Stimulated activated memory B cell treated with anti-CD40 and anti-IgM and Interleukin-4, amounts not matched to agents 10 μg/mL and 1 μg/mL and 100 μg/mL, for 72 hours (primary cell): ENCODE data around the gene SLC16A8.
"Not testable (repeated sequence)": the region's sequence is repeated elsewhere in the genome, so short reads cannot be mapped to it uniquely, and the experiment has no call there.

Source experiments
- ATAC-seq: fragments of 150-1000 bp; cut with Tn5 transposase; 2 replicates; pipeline ENCODE4 v1.10.0; 2021
- H3K27ac Mint-ChIP-seq: one replicate; pipeline ENCODE4 v1.8.0; 2022; ENCODE audit warnings: mild to moderate bottlenecking, mixed read lengths
- H3K27me3 Mint-ChIP-seq: one replicate; pipeline ENCODE4 v1.8.0; 2022; ENCODE audit warnings: mixed read lengths
- H3K36me3 Mint-ChIP-seq: one replicate; pipeline ENCODE4 v1.8.0; 2022; ENCODE audit warnings: mixed read lengths
- H3K4me1 Mint-ChIP-seq: one replicate; pipeline ENCODE4 v1.8.0; 2022; ENCODE audit warnings: mixed read lengths
- H3K4me3 Mint-ChIP-seq: one replicate; pipeline ENCODE4 v1.8.0; 2022; ENCODE audit warnings: mild to moderate bottlenecking, moderate library complexity, mixed read lengths
- H3K9me3 Mint-ChIP-seq: one replicate; pipeline ENCODE4 v1.8.0; 2022; ENCODE audit warnings: mixed read lengths

The SLC16A8 gene

DNA sequence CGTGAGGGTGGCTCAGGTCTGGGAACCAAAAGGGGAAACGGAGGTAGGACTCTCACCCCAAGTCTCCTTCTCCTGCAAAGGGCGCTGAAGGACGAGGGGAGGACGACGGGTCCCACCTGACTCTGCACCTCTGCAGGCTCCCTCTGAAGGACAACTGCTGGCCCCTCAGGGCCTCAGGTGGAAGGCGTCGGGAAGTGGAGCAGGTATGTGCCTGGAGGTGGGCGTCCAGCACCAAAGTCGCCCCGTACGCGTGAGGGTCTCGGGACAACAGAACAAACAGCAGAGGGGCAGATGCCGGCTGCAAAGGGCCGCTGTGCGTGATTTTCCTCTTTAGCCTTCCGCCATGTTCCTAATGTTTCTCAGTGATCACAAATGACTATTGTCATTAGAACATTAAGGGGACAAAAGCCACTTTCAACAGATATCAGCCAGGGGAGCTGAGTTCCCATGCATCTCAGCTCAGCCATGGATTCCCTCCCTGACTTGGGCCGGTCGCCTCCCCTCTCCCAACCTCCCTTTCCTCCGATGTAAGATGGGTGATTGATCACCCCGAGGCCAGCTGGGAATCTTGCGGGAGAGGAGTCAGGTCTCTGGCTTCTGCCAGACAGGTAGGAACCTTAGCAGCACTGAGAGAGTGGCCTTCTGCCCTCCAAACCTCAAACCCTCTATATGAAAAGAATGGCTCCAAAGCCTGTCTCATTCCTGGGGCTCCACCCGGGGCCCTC, 836 bp downstream of the SLC16A8 start:
- no peak overlapping the region for H3K4me3 Mint-ChIP-seq
- peaks cover 10% of the 10 kb centered on the region for H3K4me1 Mint-ChIP-seq
- ATAC-seq: no peak
- peaks cover 11% of the 10 kb centered on the region for H3K36me3 Mint-ChIP-seq
- H3K9me3 Mint-ChIP-seq: no peaks in the 10 kb centered on the region
- H3K27ac Mint-ChIP-seq: no peak overlapping the region
- H3K27me3 Mint-ChIP-seq: peaks cover 52% of the 10 kb centered on the region

DNA sequence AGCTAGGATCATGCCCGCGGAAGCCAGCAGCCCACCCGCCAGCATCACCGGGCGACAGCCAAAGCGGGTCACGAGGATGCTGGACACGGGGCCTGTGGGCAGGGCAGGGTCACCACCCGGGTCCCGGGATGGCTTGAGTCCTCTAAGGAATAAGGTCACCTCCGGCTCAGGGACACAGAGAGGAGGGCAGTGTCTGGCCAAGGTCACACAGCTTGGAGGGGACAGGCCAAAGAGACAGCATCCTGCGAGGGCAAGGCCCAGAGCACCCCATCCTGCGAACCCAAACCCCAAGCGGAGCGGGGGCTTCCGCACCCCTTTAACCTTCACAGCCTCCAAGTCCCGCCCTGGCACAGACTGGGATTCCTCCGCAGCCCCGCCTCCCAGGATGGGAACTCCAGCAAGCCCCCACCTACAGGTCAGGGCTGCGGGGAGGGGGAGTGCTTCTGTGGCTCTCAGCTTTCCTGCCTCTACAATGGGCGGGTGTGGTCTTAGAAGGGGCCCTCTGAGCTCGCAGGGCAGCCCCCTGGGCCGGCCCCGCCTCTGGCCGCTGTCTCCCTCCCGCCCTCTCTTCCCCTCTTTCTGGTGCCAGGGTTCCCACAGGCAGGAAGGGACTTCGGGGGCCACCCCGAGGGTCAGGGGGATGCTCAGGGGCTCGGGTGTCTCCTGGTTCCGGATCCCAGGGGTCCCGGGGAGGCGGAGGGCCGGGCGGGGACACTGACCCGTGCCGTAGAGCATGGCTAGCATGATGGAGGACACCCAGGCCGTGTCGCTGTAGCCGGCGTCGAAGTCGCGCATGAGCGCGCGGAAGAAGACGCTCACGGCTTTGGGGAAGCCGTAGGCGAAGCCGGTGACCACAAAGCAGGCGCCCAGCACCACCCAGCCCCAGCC, 1.8 kb downstream of the SLC16A8 start:
- peaks cover 10% of the 10 kb centered on the region for H3K4me1 Mint-ChIP-seq
- H3K9me3 Mint-ChIP-seq: no peaks in the 10 kb centered on the region
- no peak overlapping the region for H3K4me3 Mint-ChIP-seq
- H3K36me3 Mint-ChIP-seq: peaks cover 11% of the 10 kb centered on the region
- H3K27me3 Mint-ChIP-seq: peaks cover 42% of the 10 kb centered on the region
- peak; percentile 47 for ATAC-seq
- no peak overlapping the region for H3K27ac Mint-ChIP-seq

DNA sequence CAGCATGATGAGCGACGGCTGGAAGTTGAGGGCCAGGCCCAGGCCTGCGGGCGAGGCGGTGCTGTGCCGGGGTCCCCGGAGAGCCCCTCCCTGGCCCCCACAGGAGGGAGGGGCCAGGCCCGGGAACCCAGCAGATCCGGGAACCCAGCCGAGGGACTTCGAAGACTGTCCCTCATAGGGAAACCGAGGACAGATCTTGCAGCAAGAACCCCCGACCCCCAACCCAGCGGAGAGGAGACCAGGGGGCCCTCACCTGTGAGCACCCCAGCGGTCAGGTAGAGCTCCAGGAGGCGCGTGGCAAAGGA, 2.4 kb downstream of the SLC16A8 start:
- H3K36me3 Mint-ChIP-seq: peaks cover 11% of the 10 kb centered on the region
- peaks cover 10% of the 10 kb centered on the region for H3K4me1 Mint-ChIP-seq
- no peaks in the 10 kb centered on the region for H3K9me3 Mint-ChIP-seq
- ATAC-seq: no peak
- H3K27me3 Mint-ChIP-seq: peaks cover 41% of the 10 kb centered on the region
- no peak overlapping the region for H3K4me3 Mint-ChIP-seq
- no peak overlapping the region for H3K27ac Mint-ChIP-seq

DNA sequence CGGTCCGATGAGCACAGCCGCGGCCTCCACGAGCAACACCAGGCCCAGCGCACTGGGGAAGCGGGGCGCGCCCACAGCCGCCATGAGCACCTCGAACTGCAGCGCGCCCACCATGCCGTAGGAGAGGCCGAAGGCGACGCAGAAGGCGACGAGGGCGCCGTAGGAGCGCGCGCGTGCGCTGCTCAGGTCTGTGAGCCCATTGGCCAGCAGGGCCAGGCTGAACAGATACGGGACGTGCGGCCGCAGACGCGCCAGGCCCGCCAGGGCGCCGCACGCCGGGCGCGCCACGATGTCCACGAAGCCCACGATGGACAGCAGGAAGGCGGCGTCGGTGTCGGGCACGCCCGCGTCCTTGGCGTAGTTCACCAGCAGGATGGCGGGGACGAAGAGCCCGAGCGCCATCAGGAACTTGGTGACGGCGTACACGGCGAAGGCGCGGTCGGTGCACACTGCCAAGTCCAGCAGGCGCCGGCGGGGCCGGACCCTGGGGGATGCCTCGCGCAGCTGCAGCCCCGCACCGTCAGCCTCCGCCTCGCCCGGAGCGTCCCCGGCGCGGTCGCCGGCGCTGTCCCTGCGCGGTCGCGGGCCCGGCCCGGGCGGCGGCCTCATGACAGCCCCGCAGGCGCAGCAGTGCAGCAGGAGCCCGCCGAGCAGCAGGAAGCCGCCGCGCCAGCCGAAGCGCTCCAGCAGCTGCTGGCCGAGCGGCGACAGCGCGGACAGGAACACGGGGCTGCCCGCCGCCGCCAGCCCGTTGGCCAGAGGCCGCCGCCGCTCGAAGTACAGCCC, 2.9 kb downstream of the SLC16A8 start:
- no peak overlapping the region for H3K27ac Mint-ChIP-seq
- H3K9me3 Mint-ChIP-seq: no peaks in the 10 kb centered on the region
- H3K4me1 Mint-ChIP-seq: peaks cover 10% of the 10 kb centered on the region
- H3K27me3 Mint-ChIP-seq: peaks cover 41% of the 10 kb centered on the region
- H3K36me3 Mint-ChIP-seq: peaks cover 7% of the 10 kb centered on the region
- ATAC-seq: no peak
- H3K4me3 Mint-ChIP-seq: no peak overlapping the region

DNA sequence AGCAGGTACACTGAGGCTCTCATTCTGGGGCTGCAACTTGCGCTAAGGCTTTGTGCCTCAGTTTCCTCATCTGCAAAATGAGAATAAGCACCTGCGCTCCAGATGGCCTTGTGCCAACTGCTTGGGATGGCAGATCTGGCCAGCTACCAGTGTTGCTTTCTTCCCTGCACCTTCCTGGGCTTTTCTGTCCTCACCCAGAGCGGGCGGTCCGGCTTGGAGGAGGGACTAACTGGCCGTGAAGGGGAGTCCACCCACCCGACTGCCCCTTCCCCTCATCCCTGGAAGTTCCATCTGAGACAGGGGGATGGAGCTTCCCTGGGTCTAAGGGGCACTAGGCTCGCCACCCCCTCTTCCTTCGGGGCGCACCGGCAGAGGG, 3.5 kb downstream of the SLC16A8 start:
- peaks cover 10% of the 10 kb centered on the region for H3K4me1 Mint-ChIP-seq
- H3K36me3 Mint-ChIP-seq: peaks cover 6% of the 10 kb centered on the region
- H3K4me3 Mint-ChIP-seq: no peak overlapping the region
- ATAC-seq: no peak
- H3K9me3 Mint-ChIP-seq: no peaks in the 10 kb centered on the region
- H3K27ac Mint-ChIP-seq: no peak overlapping the region
- peaks cover 41% of the 10 kb centered on the region for H3K27me3 Mint-ChIP-seq

DNA sequence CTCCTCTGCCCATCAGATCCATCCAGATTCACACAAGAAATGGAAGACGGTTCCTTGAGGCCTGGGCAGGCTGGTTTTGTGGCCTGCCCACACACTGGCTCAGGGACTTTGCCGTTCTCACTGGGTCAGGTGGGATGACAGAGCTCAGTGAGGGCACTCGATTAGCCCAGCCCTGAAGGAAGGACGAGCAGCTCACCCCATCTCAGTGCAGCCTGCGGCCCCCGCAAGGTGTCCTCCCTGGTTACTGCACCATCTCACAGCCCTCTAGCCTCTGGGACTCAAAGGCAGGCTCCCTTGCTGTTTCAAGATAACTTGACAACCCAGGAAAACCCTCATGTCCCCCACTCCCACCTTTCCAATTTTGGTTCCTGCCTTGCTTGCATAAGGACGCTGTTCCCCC, 4.2 kb downstream of the SLC16A8 start:
- ATAC-seq: no peak
- peaks cover 10% of the 10 kb centered on the region for H3K4me1 Mint-ChIP-seq
- H3K36me3 Mint-ChIP-seq: peaks cover 3% of the 10 kb centered on the region
- H3K4me3 Mint-ChIP-seq: no peak overlapping the region
- no peak overlapping the region for H3K27ac Mint-ChIP-seq
- H3K27me3 Mint-ChIP-seq: peaks cover 41% of the 10 kb centered on the region
- H3K9me3 Mint-ChIP-seq: no peaks in the 10 kb centered on the region

DNA sequence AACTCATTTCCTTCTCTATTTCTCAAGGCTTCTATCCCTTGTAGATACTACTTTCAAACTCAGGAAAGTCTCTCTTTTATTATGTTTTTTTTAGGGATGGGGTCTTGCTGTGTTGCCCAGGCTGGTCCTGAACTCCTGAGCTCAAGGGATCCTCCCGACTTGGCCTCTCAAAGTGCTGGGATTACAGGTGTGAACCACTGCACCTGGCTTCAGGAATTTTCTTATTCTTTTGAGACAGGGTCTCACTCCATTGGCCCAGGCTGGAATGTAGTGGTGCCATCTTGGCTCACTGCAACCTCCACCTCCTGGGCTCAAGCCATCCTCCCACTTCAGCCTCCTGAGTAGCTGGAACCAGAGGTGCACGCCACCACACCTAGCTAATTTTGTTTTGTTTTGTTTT, 4.8 kb downstream of the SLC16A8 start:
- not testable (repeated sequence) for H3K9me3 Mint-ChIP-seq, H3K36me3 Mint-ChIP-seq, ATAC-seq, H3K4me3 Mint-ChIP-seq, H3K27ac Mint-ChIP-seq
- Mint-ChIP-seq H3K27me3 (peaks cover 41% of the 10 kb centered on the region), H3K4me1 (peaks cover 10% of the 10 kb centered on the region)

DNA sequence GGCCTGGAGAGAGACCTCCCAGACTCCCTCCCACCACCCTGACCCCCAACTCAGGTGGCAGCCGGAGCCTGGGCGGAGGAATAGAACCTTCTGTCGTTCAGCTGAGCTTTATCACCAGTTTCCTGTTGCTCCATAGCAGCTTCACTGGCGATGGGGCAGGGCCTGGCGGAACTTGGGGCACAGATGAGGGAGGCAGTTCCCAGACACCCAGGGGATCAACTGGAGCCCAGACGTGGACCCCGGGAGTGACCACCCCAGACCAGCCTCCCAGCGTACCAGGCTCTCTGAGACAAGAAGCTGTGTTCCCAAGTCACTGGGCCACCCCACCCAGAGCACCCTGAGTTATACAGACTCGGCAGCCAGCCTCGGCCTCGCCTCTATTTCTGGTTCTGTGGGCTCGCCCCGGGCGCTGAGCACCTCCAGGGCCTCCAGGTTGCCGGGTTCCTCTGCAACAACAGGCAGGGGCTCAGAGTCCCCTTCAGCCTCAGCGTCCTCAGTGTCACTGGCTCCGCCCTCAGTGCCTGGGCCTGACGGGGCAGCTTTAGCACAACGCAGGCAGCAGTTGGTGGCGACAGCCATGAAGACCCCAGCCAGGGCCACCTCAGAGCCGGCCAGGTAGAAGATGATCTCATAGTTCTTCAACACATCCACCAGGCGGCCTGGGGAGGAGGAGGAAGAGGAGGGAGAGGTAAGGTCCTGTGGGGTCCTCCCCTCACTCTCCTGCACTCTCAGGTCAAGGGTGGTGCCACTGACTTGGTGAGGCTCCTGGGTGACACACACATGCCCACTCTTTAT, 5.7 kb downstream of the SLC16A8 start:
- ATAC-seq: no peak
- peaks cover 10% of the 10 kb centered on the region for H3K4me1 Mint-ChIP-seq
- H3K4me3 Mint-ChIP-seq: no peak overlapping the region
- H3K27me3 Mint-ChIP-seq: peaks cover 32% of the 10 kb centered on the region
- H3K9me3 Mint-ChIP-seq: no peaks in the 10 kb centered on the region
- H3K36me3 Mint-ChIP-seq: peaks cover 10% of the 10 kb centered on the region
- no peak overlapping the region for H3K27ac Mint-ChIP-seq

DNA sequence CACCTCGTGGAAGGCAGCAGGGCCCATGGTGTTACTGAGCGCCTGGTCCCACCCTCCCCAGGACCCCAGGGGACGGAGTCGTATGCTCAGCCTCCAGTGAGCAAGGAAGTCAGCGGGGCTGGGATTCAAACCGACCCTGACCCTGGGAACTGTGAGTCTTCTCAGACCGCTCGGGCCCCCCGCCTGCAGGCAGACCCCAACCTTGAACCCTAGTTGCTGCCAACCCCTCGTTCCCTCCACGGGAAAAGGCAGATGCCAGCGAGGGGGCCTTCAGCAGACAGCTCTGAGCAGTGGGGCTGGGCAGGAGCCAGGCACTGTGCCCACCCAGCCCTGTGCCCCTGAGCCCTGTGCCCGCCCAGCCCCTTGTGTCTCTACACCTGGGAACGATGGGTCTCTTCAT, 6.4 kb downstream of the SLC16A8 start:
- Mint-ChIP-seq H3K27me3 (peaks cover 25% of the 10 kb centered on the region), H3K4me1 (peaks cover 10% of the 10 kb centered on the region), H3K27ac (no peak overlapping the region), H3K36me3 (peaks cover 16% of the 10 kb centered on the region), H3K9me3 (no peaks in the 10 kb centered on the region), H3K4me3 (no peak overlapping the region)
- no peak for ATAC-seq

DNA sequence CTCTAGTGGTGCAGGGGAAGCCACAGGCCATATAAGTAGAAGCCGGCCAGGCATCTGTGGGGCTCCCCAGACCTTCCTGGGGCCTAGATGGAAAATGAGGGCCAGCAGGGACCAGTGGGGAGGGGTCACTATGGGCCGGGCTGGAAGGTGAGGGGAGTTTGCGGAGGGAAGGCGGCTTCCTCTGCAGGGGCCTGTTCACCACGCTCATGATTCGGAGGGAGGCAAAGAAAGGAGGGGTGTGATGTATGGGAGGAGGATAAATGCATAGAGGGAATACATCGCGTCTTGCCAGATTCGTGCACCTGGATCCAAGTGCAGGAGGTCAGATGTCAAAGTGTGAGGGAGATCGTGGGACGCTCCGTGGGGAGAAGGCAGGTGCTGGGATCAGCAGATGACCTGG, 6.9 kb downstream of the SLC16A8 start:
- Mint-ChIP-seq H3K4me1 (peaks cover 5% of the 10 kb centered on the region), H3K36me3 (peaks cover 21% of the 10 kb centered on the region), H3K27me3 (peaks cover 20% of the 10 kb centered on the region), H3K27ac (no peak overlapping the region), H3K4me3 (no peak overlapping the region), H3K9me3 (no peaks in the 10 kb centered on the region)
- no peak for ATAC-seq

DNA sequence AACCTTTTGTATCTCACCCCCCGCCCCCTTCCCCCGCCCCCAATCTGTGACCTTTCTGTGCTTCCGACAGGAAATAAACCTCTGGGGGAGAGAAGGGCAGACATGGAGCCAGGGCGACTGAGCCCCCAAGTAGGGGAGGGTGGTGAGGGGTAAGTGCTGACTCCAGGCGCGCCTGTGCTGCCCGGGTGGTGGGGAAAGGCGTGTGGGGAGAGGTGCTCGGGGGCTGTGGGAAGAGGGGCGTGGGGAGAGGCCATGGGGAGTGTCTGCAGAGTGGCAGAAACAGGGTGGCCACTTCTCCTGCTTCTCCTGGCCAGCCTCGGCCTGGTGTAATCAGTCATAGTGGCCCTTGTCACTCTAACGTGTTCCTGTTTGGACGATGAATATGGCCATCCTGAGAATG, 8.0 kb downstream of the SLC16A8 start:
- Mint-ChIP-seq H3K27ac (no peak overlapping the region), H3K9me3 (no peaks in the 10 kb centered on the region), H3K4me1 (no peaks in the 10 kb centered on the region), H3K27me3 (peaks cover 14% of the 10 kb centered on the region), H3K36me3 (peaks cover 28% of the 10 kb centered on the region), H3K4me3 (no peak overlapping the region)
- ATAC-seq: no peak

DNA sequence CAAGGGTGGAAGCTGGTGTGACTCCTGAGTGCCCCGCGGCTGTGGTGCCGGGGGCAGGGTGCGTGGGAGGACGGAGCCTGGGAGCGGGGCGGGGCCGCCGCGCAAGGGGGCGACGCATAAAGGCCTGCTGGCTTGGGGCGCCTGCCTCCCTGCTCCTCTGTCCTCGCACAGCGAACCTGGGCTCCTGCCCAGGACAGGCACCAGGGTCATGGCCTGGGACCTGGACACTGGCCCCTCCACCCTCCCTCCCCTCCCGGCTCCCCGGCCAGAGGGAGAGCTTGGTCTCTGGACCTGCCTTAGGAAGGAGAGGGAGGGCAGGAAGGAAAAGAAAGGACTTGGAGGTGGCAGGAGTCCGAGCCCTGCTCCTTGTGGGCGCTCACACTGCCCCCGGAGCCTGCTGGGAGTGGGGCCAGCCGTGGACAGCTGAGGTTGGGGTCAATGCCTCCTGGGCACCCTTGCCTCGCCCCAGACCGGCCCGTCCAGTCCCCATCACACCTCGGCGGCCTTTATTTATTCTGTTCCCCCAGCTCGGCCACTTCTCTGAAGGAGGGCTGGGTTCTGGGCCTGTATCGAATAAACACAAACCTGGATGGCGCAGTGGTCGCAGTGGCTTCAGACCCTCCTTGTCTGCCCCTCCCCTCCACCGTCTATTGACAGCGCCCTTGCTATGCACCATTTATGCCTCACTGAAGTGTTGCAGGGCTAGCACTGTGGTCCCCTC, 8.7 kb downstream of the SLC16A8 start:
- Mint-ChIP-seq H3K27me3 (peaks cover 11% of the 10 kb centered on the region), H3K36me3 (peaks cover 35% of the 10 kb centered on the region), H3K9me3 (no peaks in the 10 kb centered on the region), H3K4me1 (no peaks in the 10 kb centered on the region), H3K4me3 (no peak overlapping the region), H3K27ac (no peak overlapping the region)
- no peak for ATAC-seq

DNA sequence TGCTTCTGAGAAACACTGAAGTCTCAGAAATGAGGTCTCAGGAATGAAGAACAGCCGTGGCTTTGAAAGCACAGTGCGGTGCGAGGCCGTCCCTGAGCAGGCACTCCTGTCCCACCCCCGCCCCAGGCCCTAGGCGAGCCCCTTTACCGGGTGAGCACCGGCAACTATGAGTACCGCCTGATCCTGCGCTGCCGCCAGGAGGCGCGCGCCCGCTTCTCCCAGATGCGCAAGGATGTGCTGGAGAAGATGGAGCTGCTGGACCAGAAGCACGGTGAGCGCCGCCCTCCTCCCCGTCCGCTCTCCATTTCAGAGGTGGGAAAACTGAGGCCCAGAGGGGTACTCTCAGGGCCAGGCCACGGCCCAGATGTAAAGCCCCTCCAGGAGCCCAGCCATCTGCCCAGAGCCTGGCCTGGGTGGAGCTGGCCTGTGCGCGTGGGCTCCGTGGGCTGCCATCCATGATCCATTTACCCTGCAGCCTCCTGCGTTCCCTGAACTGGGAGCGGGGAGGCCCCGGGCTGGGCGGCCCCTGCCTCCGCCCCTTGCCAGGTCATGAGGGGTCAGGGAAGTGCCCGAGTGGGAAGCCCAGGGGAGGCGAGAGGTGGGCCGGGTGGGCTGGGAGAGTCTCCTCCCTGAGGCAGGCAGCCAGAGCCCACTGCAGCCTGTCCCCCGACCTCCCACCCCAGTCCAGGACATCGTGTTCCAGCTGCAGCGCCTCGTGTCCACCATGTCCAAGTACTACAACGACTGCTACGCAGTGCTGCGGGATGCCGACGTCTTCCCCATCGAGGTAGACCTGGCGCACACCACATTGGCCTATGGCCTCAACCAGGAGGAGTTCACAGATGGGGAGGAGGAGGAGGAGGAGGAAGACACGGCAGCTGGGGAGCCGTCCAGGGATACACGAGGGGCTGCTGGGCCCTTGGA, 9.5 kb downstream of the SLC16A8 start:
- Mint-ChIP-seq H3K4me3 (no peak overlapping the region), H3K36me3 (peaks cover 43% of the 10 kb centered on the region), H3K27me3 (peaks cover 2% of the 10 kb centered on the region), H3K4me1 (no peaks in the 10 kb centered on the region), H3K27ac (no peak overlapping the region), H3K9me3 (no peaks in the 10 kb centered on the region)
- ATAC-seq: no peak
